Breast epithelium (tissue), 3 donors: ENCODE data around the gene FIS1.

Source experiments
- CTCF ChIP-seq, 3 donors: fragments of 450-650 bp; IDR thresholded peaks; one replicate each; pipeline ENCODE4 v1.5.1; 2016 to 2017; ENCODE audit warnings: antibody characterized with exemption in 3 of 3, mild to moderate bottlenecking in 3 of 3, moderate library complexity in 3 of 3
- POLR2A ChIP-seq: fragments of 450-650 bp; IDR thresholded peaks from one replicate; pipeline ENCODE4 v1.6.1; 2016; ENCODE audit warnings: antibody characterized with exemption, mild to moderate bottlenecking, moderate library complexity
- POLR2AphosphoS5 ChIP-seq, 3 donors: sonication (generic); formaldehyde crosslinking; IDR thresholded peaks; one replicate each; pipeline ENCODE4 v1.6.1; 2017; ENCODE audit warnings: antibody characterized with exemption in 3 of 3

GRCh38 chr7:101285171-101285570 lies 40.3 kb upstream of the FIS1 start:
- no peak for TF ChIP-seq POLR2A
- no peak for TF ChIP-seq CTCF (IDR thresholded peaks at IDR 0.05)
- no peak for TF ChIP-seq POLR2AphosphoS5 (IDR thresholded peaks at IDR 0.05)
